Kidney (tissue), 14 donors: Measurements from ENCODE around the gene GRM7. TPM values are rescaled to one million over a fixed set of nuclear protein-coding genes. Genes with fewer than 3 reads are reported as not detected.

Source experiments
- DNase-seq, 5 donors: peaks; one replicate each; pipeline ENCODE4 v3.0.0-alpha.2; 2013 to 2020
- FAIRE-seq: peaks from 2 replicates; lab custom pipeline; 2012; peaks lifted over from hg19 to GRCh38; lab: Jason Lieb, UNC
- H3K27ac ChIP-seq, 2 donors: one replicate each; pipeline ENCODE4 v1.7.0; 2013; ENCODE audit warnings: low read depth in 2 of 2, low read length in 2 of 2, inconsistent platforms in 1 of 2
- H3K27me3 ChIP-seq: one replicate; pipeline ENCODE4 v1.7.1; 2013; ENCODE audit warnings: low read length, inconsistent platforms; ENCODE audit not compliant: control insufficient read depth, insufficient read depth
- H3K36me3 ChIP-seq, 3 donors: one replicate each; pipeline versions ENCODE4 v1.7.0 to v1.7.1; 2013; ENCODE audit warnings: low read length in 3 of 3, control low read depth in 1 of 3, inconsistent platforms in 1 of 3; ENCODE audit not compliant: insufficient read depth in 3 of 3, control insufficient read depth in 2 of 3
- H3K4me1 ChIP-seq, 3 donors: one replicate each; pipeline versions ENCODE4 v1.7.0 to v1.7.1; 2013; ENCODE audit warnings: low read length in 3 of 3, inconsistent platforms in 1 of 3, low read depth in 1 of 3; ENCODE audit not compliant: control insufficient read depth in 2 of 3, insufficient read depth in 2 of 3
- H3K4me3 ChIP-seq, 3 donors: one replicate each; pipeline versions ENCODE4 v1.7.0 to v1.8.1; 2013; ENCODE audit warnings: low read length in 3 of 3, control low read depth in 1 of 3, inconsistent platforms in 1 of 3
- H3K9ac ChIP-seq, 3 donors: one replicate each; pipeline versions ENCODE4 v1.7.0 to v1.7.1; 2013; ENCODE audit warnings: low read length in 3 of 3, control low read depth in 1 of 3, inconsistent platforms in 1 of 3
- H3K9me3 ChIP-seq, 3 donors: one replicate each; pipeline versions ENCODE4 v1.7.0 to v1.7.1; 2013; ENCODE audit warnings: low read length in 3 of 3, control low read depth in 1 of 3, inconsistent platforms in 1 of 3; ENCODE audit not compliant: control insufficient read depth in 2 of 3, insufficient read depth in 1 of 3
- intact Hi-C: fragments of 100-400 bp; cut with DNase I; formaldehyde crosslinking; loops from one replicate; pipeline ENCODE4 v1.11.1; 2022
- polyA plus RNA-seq: library from polyadenylated mRNA; stranded (reverse); fragments of 350-450 nt; fragmentation: Illumina TruSeq; extraction: RNeasy Lipid Tissue Mini Kit (QIAGEN cat#74804); gene quantifications from one replicate; pipeline ENCODE4 v1.2.3, GENCODE V29; 2014; ENCODE audit warnings: low read depth, low replicate concordance; ENCODE audit not compliant: insufficient read depth
- total RNA-seq: library from RNA; stranded (reverse); fragmentation: NEBNext Ultra II Directional; extraction: Animal tissue kit (Norgen Biotek cat#: 25700); gene quantifications from one replicate; pipeline ENCODE4 v1.2.1, GENCODE V29; 2021
- TF ChIP-seq, protein P1 (sequence below): IDR thresholded peaks from 3 replicates; pipeline ENCODE4 v1.5.1; 2012; ENCODE audit warnings: mild to moderate bottlenecking, moderate library complexity, borderline replicate concordance; ENCODE audit not compliant: insufficient read depth; ENCODE audit errors: extremely low read depth
- donor health status: control.
- donor health status: control.
- donor health status: control.
- donor health status: control.
- donor health status: control.
- donor health status: DM: yes; HTN: yes; CAD: no.
- donor health status: Normal renal cell carcinoma (clear cell type).

The GRM7 gene
- total and polyA plus RNA-seq, 2 donors from 2014 or later: 0.16 TPM; not detected in 1

DNA sequence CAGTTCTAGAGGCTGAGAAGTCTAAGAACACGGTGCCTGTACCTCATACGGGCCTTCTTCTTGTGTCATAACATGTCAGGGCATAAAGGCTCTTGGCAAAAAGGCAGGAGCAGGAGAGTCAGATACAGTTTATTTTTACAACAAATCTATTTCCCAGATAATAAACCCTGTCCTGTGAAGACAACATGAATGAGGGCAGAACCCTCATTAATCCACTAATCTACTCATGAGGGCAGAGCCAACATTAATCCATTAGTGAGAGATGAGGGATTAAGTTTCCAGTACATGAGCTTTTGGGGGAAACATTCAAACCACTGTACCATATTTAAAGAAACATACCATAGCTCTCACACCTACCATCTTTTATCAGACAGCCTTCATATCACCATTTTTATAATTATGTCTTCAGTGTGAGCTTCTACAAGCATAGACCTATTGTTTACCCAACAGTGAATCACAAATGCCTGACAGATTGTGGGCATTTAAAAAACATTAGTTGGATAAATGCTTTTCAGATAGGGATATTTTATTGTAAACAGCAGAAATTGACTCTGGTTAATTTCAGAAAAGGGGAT lies 645.8 kb downstream of the GRM7 start:
- no peak overlapping the region for H3K27ac ChIP-seq
- TF ChIP-seq, protein P1, sequence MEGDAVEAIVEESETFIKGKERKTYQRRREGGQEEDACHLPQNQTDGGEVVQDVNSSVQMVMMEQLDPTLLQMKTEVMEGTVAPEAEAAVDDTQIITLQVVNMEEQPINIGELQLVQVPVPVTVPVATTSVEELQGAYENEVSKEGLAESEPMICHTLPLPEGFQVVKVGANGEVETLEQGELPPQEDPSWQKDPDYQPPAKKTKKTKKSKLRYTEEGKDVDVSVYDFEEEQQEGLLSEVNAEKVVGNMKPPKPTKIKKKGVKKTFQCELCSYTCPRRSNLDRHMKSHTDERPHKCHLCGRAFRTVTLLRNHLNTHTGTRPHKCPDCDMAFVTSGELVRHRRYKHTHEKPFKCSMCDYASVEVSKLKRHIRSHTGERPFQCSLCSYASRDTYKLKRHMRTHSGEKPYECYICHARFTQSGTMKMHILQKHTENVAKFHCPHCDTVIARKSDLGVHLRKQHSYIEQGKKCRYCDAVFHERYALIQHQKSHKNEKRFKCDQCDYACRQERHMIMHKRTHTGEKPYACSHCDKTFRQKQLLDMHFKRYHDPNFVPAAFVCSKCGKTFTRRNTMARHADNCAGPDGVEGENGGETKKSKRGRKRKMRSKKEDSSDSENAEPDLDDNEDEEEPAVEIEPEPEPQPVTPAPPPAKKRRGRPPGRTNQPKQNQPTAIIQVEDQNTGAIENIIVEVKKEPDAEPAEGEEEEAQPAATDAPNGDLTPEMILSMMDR: no peak
- no peak overlapping the region for H3K9ac ChIP-seq
- H3K4me1 ChIP-seq: peaks cover 0 to 5% (median 0%) of the 10 kb centered on the region in 3 donors
- FAIRE-seq (no peak), DNase-seq (no peak)
- intact Hi-C loops: no loop called here
- H3K27me3 ChIP-seq: no peaks in the 10 kb centered on the region
- no peaks in the 10 kb centered on the region for H3K36me3 ChIP-seq
- H3K9me3 ChIP-seq: no peaks in the 10 kb centered on the region
- H3K4me3 ChIP-seq: no peak overlapping the region

DNA sequence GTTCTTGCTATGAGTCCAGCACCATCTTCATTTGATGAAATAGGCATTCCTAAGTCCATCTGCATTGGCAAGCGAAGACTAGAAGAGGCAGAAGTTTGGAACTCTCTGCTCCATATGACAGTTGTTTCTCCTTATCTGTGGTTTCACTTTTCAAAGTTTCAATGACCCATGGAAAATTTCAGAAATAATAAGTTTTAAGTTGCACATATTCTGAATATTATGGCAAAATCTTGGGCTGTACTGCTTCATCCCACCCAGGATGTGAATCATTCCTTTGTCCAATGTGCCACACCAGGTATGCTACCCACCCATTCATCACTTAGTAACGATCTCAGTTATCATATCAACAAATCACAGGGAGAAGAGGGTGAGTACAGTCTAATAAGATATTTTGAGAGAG lies 647.9 kb downstream of the GRM7 start:
- DNase-seq (no peak), FAIRE-seq (no peak)
- no peaks in the 10 kb centered on the region for H3K27me3 ChIP-seq
- peaks cover 0 to 5% (median 0%) of the 10 kb centered on the region in 3 donors for H3K4me1 ChIP-seq
- no peak overlapping the region for H3K27ac ChIP-seq
- H3K9me3 ChIP-seq: no peaks in the 10 kb centered on the region
- intact Hi-C loops: no loop called here
- no peak overlapping the region for H3K9ac ChIP-seq
- TF ChIP-seq, protein P1: no peak
- H3K4me3 ChIP-seq: no peak overlapping the region
- no peaks in the 10 kb centered on the region for H3K36me3 ChIP-seq

DNA sequence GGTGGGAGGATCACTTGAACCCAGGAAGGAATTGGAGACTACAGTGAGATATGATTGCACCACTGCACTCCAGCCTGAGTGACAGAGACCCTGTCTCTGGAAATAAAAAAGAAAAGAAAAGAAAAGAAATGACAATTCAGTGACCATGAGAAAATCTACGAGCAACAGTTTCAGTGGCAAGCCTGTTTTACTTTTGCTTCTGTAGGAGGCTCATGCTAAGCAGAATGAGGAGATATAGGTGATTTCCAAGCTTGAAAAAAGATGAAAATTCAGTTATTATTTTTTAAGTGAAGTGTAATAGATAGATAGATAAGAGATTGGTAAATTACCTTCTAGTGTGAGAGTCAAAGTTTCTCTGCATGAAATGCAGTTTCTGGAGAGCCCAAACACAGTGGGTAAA lies 651.1 kb downstream of the GRM7 start:
- no peaks in the 10 kb centered on the region for H3K36me3 ChIP-seq
- FAIRE-seq (no peak), DNase-seq (no peak)
- no peaks in the 10 kb centered on the region for H3K9me3 ChIP-seq
- TF ChIP-seq, protein P1: no peak
- H3K4me1 ChIP-seq: peaks cover 0 to 2% (median 0%) of the 10 kb centered on the region in 3 donors
- H3K4me3 ChIP-seq: no peak overlapping the region
- intact Hi-C loops: no loop called here
- no peaks in the 10 kb centered on the region for H3K27me3 ChIP-seq
- no peak overlapping the region for H3K9ac ChIP-seq
- H3K27ac ChIP-seq: no peak overlapping the region

DNA sequence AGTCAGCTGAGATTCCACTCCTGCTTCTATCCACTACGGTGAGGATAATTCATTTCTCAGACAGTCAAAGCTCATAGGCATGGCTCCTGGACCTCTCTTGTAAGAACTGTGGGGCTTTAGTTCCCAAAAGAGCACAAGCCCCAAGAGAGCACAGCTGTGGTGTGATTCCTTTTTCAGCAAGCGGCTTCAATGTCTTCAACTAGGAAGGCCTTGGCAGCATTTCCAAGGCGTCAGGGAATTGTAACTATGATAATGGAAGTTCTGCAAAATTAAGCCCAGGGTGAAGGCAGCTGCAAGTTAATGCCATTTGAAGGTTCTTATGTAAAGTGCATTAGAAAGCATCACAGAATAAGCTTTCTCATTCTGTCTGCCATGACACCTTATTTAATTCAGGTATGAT lies 657.1 kb downstream of the GRM7 start:
- no peak overlapping the region for H3K4me3 ChIP-seq
- H3K4me1 ChIP-seq: no peaks in the 10 kb centered on the region
- H3K36me3 ChIP-seq: no peaks in the 10 kb centered on the region
- no peaks in the 10 kb centered on the region for H3K27me3 ChIP-seq
- H3K9ac ChIP-seq: no peak overlapping the region
- TF ChIP-seq, protein P1: no peak
- intact Hi-C loops: no loop called here
- no peaks in the 10 kb centered on the region for H3K9me3 ChIP-seq
- DNase-seq (no peak), FAIRE-seq (no peak)
- no peak overlapping the region for H3K27ac ChIP-seq
